Measurements from ENCODE around the gene PIEZO2.
"Not testable (repeated sequence)": the region's sequence is repeated elsewhere in the genome, so short reads cannot be mapped to it uniquely, and the experiment has no call there.

The PIEZO2 gene

GRCh38 chr18:11148680-11149440, 509 bp downstream of the PIEZO2 start:
- peak; percentile 56 for DNase-seq

- peak; percentile 52 for DNase-seq
Observed at GRCh38 chr18:11147962-11148679, 1.2 kb downstream of the PIEZO2 start.

GRCh38 chr18:11147371-11147951, 1.9 kb downstream of the PIEZO2 start:
- DNase-seq: no peak

- DNase-seq: no peak
Observed at GRCh38 chr18:11146947-11147345, 2.4 kb downstream of the PIEZO2 start.

GRCh38 chr18:11146238-11146946, 3.0 kb downstream of the PIEZO2 start:
- DNase-seq: no peak

GRCh38 chr18:11145413-11146191, 3.8 kb downstream of the PIEZO2 start:
- DNase-seq: no peak

GRCh38 chr18:11137400-11137799, 12.0 kb downstream of the PIEZO2 start:
- DNase-seq: no peak

- DNase-seq: no peak
Observed at GRCh38 chr18:11136241-11136640, 13.1 kb downstream of the PIEZO2 start.

- DNase-seq: no peak
Observed at GRCh38 chr18:11134940-11135339, 14.4 kb downstream of the PIEZO2 start.

- DNase-seq: not testable (repeated sequence)
Observed at GRCh38 chr18:11129059-11129458, 20.3 kb downstream of the PIEZO2 start.

GRCh38 chr18:11125492-11126315, 23.7 kb downstream of the PIEZO2 start:
- DNase-seq: no peak

- DNase-seq: no peak
Observed at GRCh38 chr18:11124054-11124453, 25.3 kb downstream of the PIEZO2 start.

GRCh38 chr18:11121443-11121849, 27.9 kb downstream of the PIEZO2 start:
- no peak for DNase-seq

GRCh38 chr18:11119959-11120587, 29.3 kb downstream of the PIEZO2 start:
- no peak for DNase-seq

- no peak for DNase-seq
Observed at GRCh38 chr18:11119550-11119949, 29.8 kb downstream of the PIEZO2 start.

GRCh38 chr18:11118051-11118766, 31.2 kb downstream of the PIEZO2 start:
- DNase-seq: no peak

GRCh38 chr18:11115276-11115675, 34.1 kb downstream of the PIEZO2 start:
- DNase-seq: no peak

GRCh38 chr18:11114653-11115052, 34.7 kb downstream of the PIEZO2 start:
- no peak for DNase-seq

GRCh38 chr18:11113937-11114336, 35.4 kb downstream of the PIEZO2 start:
- no peak for DNase-seq

GRCh38 chr18:11113046-11113548, 36.3 kb downstream of the PIEZO2 start:
- DNase-seq: no peak

Measured in left hindlimb (tissue), 1 donor.